GM10266 (cell line): Measurements from ENCODE around the gene KY.

Experiments used
- DNase-seq: peaks from one replicate; pipeline ENCODE4 v3.0.0; 2012; ENCODE audit errors: extremely low spot score
- CTCF ChIP-seq: IDR thresholded peaks from 2 replicates; pipeline ENCODE4 v1.5.1; 2012; ENCODE audit warnings: mild to moderate bottlenecking, low read depth; ENCODE audit not compliant: control insufficient read depth, insufficient read depth; ENCODE audit errors: missing control alignments

KY gene

GRCh38 chr3:134651347-134652041, 672 bp upstream of the KY start:
- TF ChIP-seq CTCF = no peak
- DNase-seq = no peak

- no peak for TF ChIP-seq CTCF
- DNase-seq = no peak
Measured at GRCh38 chr3:134649106-134649705, 1.6 kb downstream of the KY start.

- TF ChIP-seq CTCF = no peak
- DNase-seq = no peak
Measured at GRCh38 chr3:134647902-134648760, 2.7 kb downstream of the KY start.

- no peak for TF ChIP-seq CTCF
- no peak for DNase-seq
Measured at GRCh38 chr3:134646086-134646485, 4.7 kb downstream of the KY start.

GRCh38 chr3:134645515-134645914, 5.3 kb downstream of the KY start:
- DNase-seq = no peak
- TF ChIP-seq CTCF = no peak

GRCh38 chr3:134644731-134645514, 5.9 kb downstream of the KY start:
- DNase-seq = no peak
- TF ChIP-seq CTCF = no peak
